HCEC 1CT (cell line): ENCODE measurements around the gene BCL6.

ENCODE experiments used
- DNase-seq: peaks from one replicate; pipeline ENCODE4 v3.0.0-alpha.2; 2017

BCL6 gene

DNA sequence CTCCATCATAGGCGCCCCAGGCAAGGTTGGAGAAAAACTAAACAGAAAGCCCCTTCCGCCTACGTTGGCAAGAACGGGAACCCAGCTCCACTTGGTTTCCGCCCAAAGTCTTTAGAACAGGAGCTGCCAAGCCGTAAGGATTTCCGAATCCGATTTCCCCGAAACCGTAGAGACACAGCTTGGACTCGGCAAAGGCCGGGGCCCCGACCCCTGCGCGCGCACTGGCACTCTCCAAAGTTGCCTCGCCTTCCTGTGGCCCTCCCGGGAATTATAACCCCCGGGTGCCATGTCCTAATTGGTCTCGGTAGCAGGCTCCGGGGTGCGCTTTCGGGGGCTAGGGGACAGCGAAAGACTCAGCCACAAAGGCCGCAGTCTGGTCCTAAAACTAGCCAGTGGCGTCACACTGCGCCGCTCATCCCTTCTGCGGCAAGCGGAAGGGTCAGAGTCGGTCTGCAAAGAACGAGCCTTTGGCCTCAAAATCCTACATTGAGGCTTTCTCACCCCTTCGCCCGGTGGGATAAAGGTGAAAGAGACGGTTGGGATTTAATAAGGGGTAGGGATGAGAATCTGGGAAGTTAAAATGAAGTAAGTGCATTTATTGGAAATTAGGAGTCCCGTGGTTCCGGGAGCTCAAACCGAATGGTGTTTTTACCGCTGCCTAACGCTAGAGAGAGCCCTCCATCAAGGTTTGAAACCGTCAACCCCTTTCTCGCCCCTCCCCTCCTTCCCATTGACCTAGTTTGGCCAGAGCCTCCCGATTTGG is 6.8 kb downstream of the BCL6 start:
- DNase-seq, result peak; percentile 94

DNA sequence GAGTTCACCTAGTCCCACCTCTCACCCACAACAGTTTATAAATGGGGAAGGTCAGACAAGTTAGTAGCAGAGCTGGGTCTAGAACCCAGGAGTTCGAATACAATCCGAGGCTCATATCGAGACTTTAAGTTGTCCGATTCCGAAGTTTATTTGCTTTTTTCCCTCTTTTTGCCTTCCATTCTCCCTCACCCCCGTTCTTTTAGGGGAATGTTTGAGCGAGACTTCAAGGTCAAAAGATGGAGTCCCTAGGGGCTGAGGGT is 7.3 kb downstream of the BCL6 start:
- no peak for DNase-seq

DNA sequence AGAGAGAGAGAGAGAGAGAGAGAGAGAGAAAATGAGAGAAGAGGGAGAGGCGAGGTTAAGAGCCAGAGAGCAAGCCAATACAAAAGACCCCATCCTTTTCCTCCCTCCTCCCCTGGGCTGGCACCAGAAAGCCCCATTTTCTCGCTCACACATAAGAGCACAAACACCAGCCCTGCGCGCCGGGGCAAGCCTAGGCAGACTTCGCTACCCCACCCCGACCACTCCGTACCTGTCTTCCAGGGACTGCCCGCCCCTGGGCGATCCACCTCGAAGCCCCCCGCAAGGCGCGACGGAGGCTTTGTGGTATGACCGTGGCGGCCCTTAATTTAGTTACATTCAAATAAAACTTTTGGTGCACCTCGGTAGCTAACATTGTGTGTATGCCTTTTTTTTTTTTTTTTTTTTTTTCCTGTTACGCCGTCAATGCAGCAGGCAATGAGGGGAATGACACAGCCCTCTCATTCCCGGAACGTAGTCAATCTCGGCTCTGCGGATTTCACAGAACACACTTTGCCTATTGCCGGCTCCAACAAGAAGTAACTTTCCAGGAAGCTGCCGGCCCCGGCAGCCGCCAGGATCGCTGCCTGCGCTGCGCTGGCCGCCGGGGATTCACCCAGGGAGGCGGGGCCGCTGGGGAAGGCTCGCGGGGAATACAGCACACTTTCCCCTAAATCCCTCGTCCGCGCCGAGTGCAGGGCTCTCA is 7.7 kb downstream of the BCL6 start:
- DNase-seq, result peak; percentile 70

DNA sequence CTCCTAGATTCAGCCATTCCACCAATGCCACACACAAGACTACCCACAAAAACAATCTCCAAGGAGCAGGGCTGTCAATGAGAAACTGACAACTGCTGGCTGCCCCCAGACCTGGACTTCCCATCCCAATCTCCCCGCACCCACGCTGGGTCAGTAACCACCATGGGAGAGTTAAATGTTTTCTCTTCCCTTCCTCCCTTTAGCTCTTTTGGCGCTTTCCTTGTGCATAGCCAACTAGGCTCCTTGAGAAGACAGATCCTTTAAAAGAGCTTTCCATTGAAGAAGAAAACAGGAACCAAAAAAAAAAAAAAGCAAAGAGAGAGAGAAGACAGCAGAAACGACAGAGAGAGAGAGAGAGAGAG is 8.3 kb downstream of the BCL6 start:
- DNase-seq, result no peak

DNA sequence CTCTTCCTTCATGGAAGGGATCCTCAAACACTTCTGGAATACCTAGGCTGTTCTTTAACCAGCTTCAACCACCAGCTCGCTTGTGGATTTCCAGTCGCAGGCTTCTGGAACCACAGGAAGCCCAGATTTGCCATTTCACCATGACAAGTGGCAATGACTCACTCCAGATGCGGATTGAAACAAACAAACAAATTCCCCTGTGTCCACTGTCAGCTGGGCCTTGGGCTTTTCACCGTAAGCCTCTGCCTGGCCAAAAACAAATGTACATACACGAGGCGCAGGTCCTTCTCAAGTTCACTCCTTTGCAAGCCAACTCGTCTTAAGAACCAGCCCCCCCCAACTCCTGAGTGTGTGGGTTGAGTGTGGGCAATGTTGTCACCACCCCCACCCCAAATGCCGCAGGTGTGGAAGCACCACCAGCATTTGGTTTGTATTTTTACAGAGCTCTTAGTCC is 8.8 kb downstream of the BCL6 start:
- peak; percentile 72 for DNase-seq

DNA sequence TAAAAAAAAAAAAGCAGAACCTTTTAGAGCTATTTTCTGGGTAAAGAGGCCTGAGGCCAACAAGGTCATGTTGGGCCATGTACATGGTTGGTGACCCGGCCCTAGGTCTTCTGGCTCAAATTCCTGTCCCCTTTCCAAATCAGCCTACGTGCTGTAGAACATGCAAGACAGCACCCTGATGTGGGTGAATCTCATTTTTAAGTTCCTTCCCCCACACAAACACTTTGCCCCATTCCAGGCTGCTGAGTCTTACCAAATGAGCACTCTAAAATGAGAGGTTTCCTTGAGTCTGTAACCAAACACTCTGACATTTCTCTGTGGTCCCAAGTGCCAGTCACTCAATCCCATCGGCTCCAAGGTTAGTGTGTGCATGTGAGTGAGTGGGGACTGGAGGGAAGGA is 9.4 kb downstream of the BCL6 start:
- DNase-seq, result peak; percentile 34

DNA sequence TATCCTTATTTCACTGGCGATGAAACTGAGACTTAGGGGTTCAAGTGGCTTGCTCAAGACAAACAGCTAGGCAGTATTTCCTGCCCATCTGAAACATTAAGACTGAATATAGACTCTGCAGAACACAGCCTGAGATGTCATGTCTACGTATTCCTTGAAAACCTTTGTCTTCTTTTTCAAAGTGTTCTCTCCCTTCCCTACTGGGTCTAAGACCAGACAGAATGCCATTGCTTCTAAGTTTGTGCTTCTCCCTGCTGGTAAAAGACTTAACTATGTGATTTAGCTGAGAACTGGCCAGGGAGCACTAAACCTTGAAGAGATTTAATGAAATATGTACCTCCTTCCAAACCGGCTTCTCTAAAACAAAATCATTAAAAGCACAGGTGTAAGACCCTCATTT is 9.9 kb downstream of the BCL6 start:
- DNase-seq, result no peak

DNA sequence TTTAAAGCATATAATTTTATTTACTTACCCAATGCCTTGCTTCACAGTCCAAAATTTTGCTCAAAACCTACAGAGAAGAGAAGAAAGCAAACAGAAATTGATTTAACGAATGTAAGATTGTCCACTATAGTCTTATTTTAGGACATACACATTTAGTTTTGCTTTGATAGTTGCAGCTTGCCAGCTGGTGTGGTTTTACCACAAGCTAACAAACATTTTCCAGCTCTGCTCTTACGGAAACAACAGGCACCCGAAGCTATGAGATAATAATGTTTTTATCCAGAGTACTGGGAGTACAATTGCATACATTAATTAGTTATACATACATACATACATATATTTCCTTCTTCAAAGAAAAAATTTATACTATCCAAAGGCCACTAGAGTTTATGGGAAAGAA is 10.4 kb downstream of the BCL6 start:
- no peak for DNase-seq

DNA sequence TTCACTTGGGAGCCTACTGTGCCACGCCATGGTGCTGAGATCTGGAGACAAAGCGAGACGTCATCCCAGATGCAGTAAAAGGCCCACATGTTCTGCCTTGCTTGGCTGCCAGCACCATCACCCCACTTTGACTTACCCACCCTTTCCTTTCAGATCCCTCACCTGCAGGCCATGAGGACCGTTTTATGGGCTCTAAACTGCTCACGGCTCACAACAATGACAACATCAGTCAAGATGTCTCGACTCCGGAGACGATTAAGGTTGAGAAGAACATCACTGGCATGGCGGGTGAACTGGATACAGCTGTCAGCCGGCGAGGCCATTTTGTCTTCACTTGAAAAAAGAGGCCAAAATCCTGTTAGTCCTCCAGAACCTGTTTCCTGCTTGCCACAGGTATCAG is 11.9 kb downstream of the BCL6 start:
- DNase-seq, result no peak

DNA sequence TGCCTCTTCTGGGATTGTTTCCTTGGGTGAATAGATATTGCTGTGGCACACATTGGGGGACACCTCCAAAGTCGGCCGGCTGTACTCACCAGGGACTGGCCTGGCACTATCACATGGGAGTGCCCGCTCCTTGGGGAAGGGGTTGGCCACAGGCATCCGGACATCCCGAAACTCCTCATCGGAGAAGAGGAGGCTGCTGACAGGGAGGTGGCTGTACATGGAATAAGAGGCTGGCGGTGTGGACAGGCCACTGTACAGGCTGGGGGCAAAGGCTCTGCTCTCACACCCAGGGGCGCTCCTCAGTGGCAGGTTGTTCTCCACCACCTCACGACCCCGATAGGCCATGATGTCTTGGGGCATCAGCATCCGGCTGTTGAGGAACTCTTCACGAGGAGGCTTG is 15.7 kb downstream of the BCL6 start:
- no peak for DNase-seq

DNA sequence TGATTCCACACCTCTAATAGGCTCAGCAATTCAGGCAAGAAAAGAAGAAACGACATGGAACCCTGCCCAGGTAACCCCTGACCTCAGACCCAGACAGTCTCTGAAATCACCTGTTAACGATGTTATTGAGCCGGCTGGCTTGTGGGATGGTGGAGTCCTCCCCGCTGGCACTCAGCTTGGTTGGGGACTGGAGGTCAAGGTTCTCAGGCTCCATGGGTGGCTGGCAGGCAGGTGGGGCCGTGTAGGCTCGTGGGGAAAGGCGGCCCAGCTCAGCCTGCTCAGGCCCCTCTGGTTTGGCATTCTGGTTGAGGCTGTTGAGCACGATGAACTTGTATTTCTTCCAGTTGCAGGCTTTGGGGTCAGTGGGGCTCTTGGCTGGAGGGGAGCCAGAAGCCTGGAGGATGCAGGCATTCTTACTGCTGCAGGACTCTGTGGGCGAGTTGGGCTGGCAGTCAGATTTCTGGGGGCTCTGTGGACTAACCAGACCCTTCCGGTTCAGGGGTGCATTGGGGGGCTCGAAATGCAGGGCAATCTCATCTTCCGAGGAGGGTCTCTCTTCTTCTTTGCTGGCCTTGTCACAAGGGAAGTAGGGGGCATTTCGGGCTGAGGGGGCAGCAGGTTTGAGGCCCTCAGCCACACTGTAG is 16.2 kb downstream of the BCL6 start:
- DNase-seq, result no peak

DNA sequence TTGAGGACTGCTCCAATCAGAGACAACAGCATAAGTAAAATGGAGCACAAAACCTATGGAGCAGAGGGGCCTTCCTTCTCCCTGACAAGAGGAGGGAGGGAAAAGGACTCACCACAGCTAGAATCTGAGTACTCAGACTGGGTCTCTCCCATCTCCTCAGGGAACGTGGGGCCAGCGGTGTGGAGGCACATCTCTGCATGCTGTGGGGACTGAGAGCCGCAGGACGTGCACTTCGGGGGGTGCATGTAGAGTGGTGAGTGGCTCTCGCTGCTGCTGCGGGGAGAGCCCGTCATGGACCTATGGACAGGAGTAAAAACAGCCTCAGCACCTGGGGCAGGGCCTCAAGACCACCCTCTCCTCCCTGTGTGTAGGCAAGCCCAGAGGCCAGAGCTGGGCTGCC is 17.0 kb downstream of the BCL6 start:
- no peak for DNase-seq

DNA sequence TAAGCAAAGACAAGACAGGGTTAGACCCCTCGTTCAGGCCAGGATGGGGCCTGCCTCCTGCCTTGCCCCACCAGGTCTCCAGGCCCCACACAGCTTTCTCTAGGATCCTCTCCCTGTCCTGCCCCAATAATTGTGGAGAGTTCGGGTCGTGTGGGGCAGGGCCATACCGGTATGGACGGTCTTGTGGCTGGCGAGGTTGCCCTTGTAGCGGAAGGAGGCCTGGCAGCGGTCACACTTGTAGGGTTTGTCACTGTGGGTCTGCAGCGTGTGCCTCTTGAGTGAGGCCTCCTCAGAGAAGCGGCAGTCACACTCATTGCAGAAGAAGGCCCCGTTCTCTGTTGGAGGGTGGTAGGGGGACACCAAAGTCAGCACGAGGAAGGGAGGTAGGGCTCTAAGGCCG is 18.7 kb downstream of the BCL6 start:
- no peak for DNase-seq

DNA sequence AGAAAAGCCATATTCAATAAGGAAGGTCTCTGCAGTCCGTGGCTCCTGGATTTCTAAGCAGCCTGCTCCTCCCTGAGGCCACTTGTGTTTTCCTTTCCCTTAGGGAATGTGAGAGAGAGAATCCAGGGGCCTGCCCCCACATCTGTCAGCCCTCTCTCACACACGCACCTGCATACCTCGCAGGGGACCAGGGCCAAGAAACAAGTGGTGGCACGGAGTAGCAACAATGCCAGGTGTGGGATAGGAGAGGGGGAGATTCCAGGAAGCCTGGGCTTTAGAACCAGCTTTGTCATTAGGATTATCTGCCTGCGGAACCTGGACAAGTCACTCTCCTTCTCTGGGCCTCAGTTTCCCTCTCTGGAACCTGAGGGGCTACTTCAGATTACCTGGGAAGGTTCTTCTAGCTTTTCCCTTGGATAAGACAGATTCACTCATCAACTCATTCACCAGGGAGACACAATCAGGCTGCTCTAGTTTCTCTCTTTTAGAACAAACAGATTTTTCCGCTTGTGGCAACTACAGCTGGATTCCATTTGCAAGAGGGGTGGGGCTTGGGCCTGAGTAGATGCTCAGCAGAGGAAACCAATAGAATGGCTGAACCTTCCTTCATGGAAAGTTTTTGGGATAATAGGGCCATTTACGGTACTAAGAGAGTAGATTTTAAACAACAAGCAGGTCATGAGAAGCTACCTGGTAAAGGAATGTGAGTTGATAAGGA is 19.5 kb downstream of the BCL6 start:
- DNase-seq, result no peak

DNA sequence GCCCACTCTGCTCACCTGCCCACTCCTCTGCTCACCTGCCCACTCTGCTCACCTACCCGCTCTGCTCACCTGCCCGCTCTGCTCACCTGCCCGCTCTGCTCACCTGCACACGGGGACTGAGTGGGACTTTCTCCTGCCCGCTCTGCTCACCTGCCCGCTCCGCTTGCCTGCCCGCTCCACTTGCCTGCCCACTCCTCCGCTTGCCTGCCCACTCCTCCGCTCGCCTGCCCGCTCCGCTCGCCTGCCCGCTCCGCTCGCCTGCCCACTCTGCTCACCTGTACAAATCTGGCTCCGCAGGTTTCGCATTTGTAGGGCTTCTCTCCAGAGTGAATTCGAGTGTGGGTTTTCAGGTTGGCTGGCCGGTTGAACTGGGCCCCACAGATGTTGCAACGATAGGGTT is 20.0 kb downstream of the BCL6 start:
- DNase-seq, result no peak

DNA sequence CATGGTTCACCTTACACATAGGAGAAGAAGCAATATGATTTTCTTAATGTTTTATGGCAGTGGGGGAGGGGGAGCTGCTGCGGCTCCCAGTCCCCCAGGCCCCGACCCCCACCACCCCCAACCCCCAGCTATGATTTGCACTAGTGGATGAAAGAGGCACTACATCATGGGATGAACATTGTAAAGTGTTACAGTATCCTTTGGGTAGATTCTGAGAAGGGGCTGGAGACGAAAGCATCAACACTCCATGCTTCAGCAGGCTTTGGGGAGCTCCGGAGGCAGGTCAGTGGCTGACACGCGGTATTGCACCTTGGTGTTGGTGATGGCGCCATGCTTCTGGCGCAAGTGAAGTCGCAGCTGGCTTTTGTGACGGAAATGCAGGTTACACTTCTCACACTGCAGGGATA is 23.1 kb downstream of the BCL6 start:
- DNase-seq, result no peak

DNA sequence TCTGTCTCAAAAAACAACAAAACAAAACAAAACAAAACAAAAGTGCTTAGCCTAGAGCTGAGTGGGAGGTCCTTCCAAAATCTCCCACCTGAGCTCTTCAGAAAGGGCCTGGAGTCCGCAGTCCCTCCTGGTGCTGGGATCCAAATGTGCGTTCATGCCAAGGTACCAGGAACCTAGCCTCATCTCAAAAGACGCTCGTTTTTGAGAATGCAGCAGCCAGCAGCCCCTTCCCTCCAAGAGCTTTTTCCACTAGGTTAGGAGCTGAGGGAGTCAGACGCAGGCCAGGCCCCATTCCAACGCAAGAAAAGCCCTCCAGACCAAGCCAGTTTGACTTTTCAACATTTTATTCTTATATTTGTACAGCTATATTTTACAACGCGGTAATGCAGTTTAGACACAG is 24.2 kb downstream of the BCL6 start:
- no peak for DNase-seq

DNA sequence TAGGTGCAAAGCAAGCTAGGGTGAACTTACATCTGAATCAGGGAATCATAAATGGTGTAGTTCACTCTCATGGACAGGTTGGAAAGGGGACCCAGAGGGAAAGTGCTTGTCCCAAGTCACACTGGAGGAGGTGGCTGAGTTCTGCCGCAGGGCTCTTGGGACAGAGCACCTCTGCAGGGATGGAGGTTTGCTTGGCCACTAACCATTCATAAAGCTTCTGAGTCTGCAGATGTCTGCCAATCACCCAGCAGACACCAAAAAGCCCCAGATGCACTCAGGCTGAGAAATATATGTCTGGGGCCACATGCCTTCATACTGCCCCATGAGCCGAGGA is 25.0 kb downstream of the BCL6 start:
- no peak for DNase-seq

DNA sequence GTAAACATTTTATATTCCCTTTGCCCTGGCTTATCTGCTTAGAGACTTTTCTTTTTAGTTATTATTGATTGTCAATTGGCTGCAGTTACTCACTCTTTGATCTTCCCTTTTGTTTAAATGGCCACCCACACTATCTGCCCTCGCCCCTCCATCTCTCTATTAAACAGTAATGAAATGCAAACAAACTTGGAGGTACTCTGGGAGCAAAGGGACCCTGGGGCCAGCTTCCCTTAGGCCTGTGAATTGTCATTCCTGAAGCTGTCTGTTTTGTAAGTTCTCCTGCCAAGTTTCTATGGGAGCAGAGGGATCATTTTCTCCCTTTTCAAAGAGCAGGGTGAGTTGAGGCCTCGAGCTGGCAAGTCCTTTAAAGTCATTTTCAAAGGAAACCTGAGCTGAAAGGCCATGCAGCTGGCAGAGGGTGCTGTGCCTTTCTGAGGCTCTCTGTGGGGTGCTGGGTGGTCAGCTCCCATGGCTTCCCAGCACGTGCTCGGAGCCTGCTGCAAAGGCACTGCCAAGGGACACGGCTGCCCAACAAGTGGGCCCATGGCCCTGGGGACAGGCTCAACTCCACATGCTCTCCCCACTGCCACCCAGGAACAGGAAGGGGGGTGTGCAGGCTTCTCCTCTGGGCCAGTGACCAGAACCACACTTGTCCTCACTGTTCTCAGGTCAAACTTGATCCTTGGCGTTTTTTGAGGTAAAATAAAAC is 25.5 kb downstream of the BCL6 start:
- no peak for DNase-seq

DNA sequence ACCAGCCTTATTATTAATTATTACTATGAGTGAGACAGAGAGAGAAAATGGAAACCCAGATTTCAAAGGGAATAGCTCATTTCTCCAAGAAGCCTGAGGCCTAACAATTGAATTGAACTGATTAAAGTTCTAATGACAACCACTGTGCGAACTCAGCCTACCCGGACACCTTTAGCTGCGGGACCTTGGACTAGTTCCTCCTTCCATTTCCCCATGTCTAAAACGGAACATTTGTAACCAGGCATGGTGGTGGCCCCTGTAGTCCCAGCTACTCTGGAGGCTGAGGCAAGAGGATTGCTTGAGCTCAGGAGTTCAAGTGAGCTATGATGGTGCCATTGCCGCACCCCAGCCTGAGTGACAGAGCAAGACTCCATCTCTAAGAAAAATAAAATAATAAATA is 26.5 kb downstream of the BCL6 start:
- DNase-seq, result no peak

DNA sequence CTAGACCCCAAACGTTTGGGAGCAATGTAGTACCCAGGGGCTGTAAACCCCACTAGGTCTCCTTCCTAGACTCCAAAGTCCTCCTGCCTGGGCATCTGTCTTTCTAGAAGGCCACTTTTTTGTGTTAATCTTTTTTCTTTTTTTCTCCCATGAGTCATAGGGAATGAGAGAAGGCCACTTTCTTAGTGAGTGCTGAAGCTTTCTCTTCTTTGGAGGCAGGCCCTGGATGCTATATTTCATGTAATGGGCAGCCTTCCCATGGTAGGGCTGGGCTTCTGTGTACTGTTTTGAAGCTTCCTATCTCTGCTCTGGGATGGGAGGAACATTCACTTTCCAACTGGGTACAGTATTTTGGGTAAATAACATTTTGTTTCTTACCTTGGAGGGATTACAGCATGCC is 27.7 kb downstream of the BCL6 start:
- DNase-seq, result no peak

DNA sequence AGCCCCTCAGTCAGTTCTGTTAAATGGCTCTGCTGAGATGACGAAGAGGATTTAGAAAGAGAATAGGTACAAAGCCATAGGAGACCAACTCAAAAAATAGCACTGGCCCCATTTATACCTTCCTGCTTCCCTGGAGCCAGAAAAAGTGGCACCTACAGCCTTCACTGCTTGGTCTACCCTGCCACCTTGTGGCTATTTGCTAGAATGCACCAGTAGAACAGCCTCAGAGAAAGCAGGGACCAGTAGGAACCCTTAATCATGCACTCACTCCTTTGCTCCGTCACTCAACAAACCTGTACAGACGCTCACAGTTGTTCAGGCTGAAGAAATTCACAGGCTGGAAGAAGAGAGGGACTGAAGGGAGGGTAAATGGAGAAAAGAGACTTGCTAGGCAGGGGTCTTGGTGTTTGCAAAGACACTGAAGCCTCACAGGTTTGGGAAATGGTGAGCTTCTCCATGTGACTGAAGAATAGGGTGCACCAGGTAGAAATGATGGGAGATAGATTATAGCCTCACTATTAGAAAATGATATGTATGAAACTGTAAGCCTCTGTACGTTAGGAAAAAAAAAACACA is 30.8 kb downstream of the BCL6 start:
- DNase-seq, result peak; percentile 48

DNA sequence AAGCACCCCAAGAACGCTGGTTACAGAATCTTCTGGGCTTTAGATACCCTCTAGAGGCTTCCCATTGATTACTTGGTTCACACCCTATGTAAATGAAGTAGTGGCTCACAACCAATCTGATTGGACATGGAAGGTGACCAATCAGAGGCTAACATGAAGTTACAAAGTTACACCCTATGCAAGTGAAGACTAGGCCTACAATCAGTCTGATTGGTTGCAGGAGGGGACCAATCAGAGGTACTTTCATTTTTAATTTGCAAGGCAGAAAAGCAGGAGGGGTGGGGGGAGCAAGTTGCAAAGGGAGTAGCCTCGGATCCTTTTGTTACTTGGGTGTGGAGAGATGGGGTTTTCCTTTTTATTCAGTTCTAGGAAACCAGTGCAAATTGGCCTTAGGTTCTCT is 31.8 kb downstream of the BCL6 start:
- DNase-seq, result peak; percentile 61
